ENCODE measurements around the gene GNA15. TPM values are rescaled to one million over a fixed set of nuclear protein-coding genes. Genes with fewer than 3 reads are reported as not detected.

GNA15 gene
- total and polyA plus RNA-seq, 2 experiments from 2014 or later, result 0.29 to 1.5 TPM

- no peak overlapping the region for H3K27ac ChIP-seq
- TF ChIP-seq EZH2 (IDR thresholded peaks at IDR 0.05; ENCODE audit: borderline replicate concordance) (no peak), CTCF (IDR thresholded peaks at IDR 0.05; ENCODE audit: poor library complexity) (no peak), EZH2phosphoT487 (IDR thresholded peaks at IDR 0.05; ENCODE audit: low read depth, severe bottlenecking, unreplicated experiment) (no peak)
- H3K79me2 ChIP-seq, result no peaks in the 10 kb centered on the region
- no peak overlapping the region for H2AFZ ChIP-seq
- H4K20me1 ChIP-seq (ENCODE audit: insufficient read depth, poor library complexity, severe bottlenecking), result no peaks in the 10 kb centered on the region
- 75% methylated on average over 4 of the region's 4 CpGs for WGBS (ENCODE audit: low lambda C conversion rate, missing lambda C conversion rate)
- no peak overlapping the region for H3K4me3 ChIP-seq
- H3K36me3 ChIP-seq (replicated peaks; ENCODE audit: insufficient read depth, low read depth), result no peaks in the 10 kb centered on the region
- H3K9me3 ChIP-seq (ENCODE audit: low read depth), result no peaks in the 10 kb centered on the region
- H3K27me3 ChIP-seq, result no peaks in the 10 kb centered on the region
- no peak overlapping the region for H3K4me2 ChIP-seq
- DNase-seq (ENCODE audit: low spot score), result no peak
- no peaks in the 10 kb centered on the region for H3K4me1 ChIP-seq (ENCODE audit: insufficient read depth)
- H3K9me2 ChIP-seq (replicated peaks; ENCODE audit: insufficient read depth), result no peaks in the 10 kb centered on the region
These were observed 2.1 kb upstream of the GNA15 start for GRCh38 chr19:3133793-3134116.

GRCh38 chr19:3136684-3137055 is 837 bp downstream of the GNA15 start:
- Histone ChIP-seq H3K4me1 (ENCODE audit: insufficient read depth) (no peaks in the 10 kb centered on the region), H2AFZ (no peak overlapping the region), H3K9me3 (ENCODE audit: low read depth) (no peaks in the 10 kb centered on the region), H3K9me2 (replicated peaks; ENCODE audit: insufficient read depth) (no peaks in the 10 kb centered on the region), H3K27ac (no peak overlapping the region), H3K4me3 (no peak overlapping the region), H3K36me3 (replicated peaks; ENCODE audit: insufficient read depth, low read depth) (no peaks in the 10 kb centered on the region), H4K20me1 (ENCODE audit: insufficient read depth, poor library complexity, severe bottlenecking) (no peaks in the 10 kb centered on the region), H3K79me2 (no peaks in the 10 kb centered on the region), H3K27me3 (no peaks in the 10 kb centered on the region), H3K4me2 (no peak overlapping the region)
- TF ChIP-seq EZH2phosphoT487 (IDR thresholded peaks at IDR 0.05; ENCODE audit: low read depth, severe bottlenecking, unreplicated experiment), result no peak
- no peak for TF ChIP-seq CTCF (IDR thresholded peaks at IDR 0.05; ENCODE audit: poor library complexity)
- TF ChIP-seq EZH2 (IDR thresholded peaks at IDR 0.05; ENCODE audit: borderline replicate concordance), result no peak
- no peak for DNase-seq (ENCODE audit: low spot score)
- WGBS (ENCODE audit: low lambda C conversion rate, missing lambda C conversion rate), result 86% methylated on average over 15 of the region's 16 CpGs

- TF ChIP-seq EZH2phosphoT487 (IDR thresholded peaks at IDR 0.05; ENCODE audit: low read depth, severe bottlenecking, unreplicated experiment) (no peak), CTCF (IDR thresholded peaks at IDR 0.05; ENCODE audit: poor library complexity) (no peak), EZH2 (IDR thresholded peaks at IDR 0.05; ENCODE audit: borderline replicate concordance) (no peak)
- Histone ChIP-seq H3K27me3 (no peaks in the 10 kb centered on the region), H2AFZ (no peak overlapping the region), H3K27ac (no peak overlapping the region), H3K4me2 (no peak overlapping the region), H4K20me1 (ENCODE audit: insufficient read depth, poor library complexity, severe bottlenecking) (no peaks in the 10 kb centered on the region), H3K9me3 (ENCODE audit: low read depth) (no peaks in the 10 kb centered on the region), H3K4me1 (ENCODE audit: insufficient read depth) (no peaks in the 10 kb centered on the region), H3K79me2 (no peaks in the 10 kb centered on the region), H3K36me3 (replicated peaks; ENCODE audit: insufficient read depth, low read depth) (no peaks in the 10 kb centered on the region), H3K9me2 (replicated peaks; ENCODE audit: insufficient read depth) (no peaks in the 10 kb centered on the region), H3K4me3 (no peak overlapping the region)
- no peak for DNase-seq (ENCODE audit: low spot score)
- WGBS (ENCODE audit: low lambda C conversion rate, missing lambda C conversion rate), result 80% methylated on average over 7 of the region's 7 CpGs
These were observed 1.3 kb downstream of the GNA15 start for GRCh38 chr19:3137119-3137518.

GRCh38 chr19:3138268-3138667 is 2.4 kb downstream of the GNA15 start:
- Histone ChIP-seq H3K27ac (no peak overlapping the region), H3K27me3 (no peaks in the 10 kb centered on the region), H4K20me1 (ENCODE audit: insufficient read depth, poor library complexity, severe bottlenecking) (no peaks in the 10 kb centered on the region), H3K79me2 (no peaks in the 10 kb centered on the region), H3K4me3 (no peak overlapping the region), H3K9me2 (replicated peaks; ENCODE audit: insufficient read depth) (no peaks in the 10 kb centered on the region), H3K9me3 (ENCODE audit: low read depth) (no peaks in the 10 kb centered on the region), H2AFZ (no peak overlapping the region), H3K4me2 (no peak overlapping the region), H3K4me1 (ENCODE audit: insufficient read depth) (no peaks in the 10 kb centered on the region), H3K36me3 (replicated peaks; ENCODE audit: insufficient read depth, low read depth) (no peaks in the 10 kb centered on the region)
- no peak for DNase-seq (ENCODE audit: low spot score)
- TF ChIP-seq EZH2 (IDR thresholded peaks at IDR 0.05; ENCODE audit: borderline replicate concordance) (no peak), EZH2phosphoT487 (IDR thresholded peaks at IDR 0.05; ENCODE audit: low read depth, severe bottlenecking, unreplicated experiment) (no peak), CTCF (IDR thresholded peaks at IDR 0.05; ENCODE audit: poor library complexity) (no peak)
- 76% methylated on average over 15 of the region's 15 CpGs for WGBS (ENCODE audit: low lambda C conversion rate, missing lambda C conversion rate)
